SK-N-SH (cell line): Measurements from ENCODE around the gene ZNF487.
"Not testable (repeated sequence)": the region's sequence is repeated elsewhere in the genome, so short reads cannot be mapped to it uniquely, and the experiment has no call there.

Experiments used
- SIN3A ChIP-seq: IDR thresholded peaks from 2 replicates; pipeline ENCODE4 v1.6.1; 2012; ENCODE audit warnings: low read depth, mild to moderate bottlenecking, low read length, moderate library complexity, borderline replicate concordance
- SMC3 ChIP-seq: IDR thresholded peaks from 2 replicates; pipeline ENCODE4 v1.6.1; 2012; ENCODE audit warnings: low read depth, low read length, improper control_type of control experiment
- TAF1 ChIP-seq: IDR thresholded peaks from 2 replicates; pipeline ENCODE4 v1.6.1; 2012; ENCODE audit warnings: low read depth, mild to moderate bottlenecking, low read length, moderate library complexity, borderline replicate concordance
- TF ChIP-seq, protein P1 (sequence below): IDR thresholded peaks from 2 replicates; pipeline ENCODE4 v1.6.1; 2012; ENCODE audit warnings: mild to moderate bottlenecking, low read depth, low read length, moderate library complexity

GRCh38 chr10:43421944-43422343 is 15.0 kb upstream of the ZNF487 start:
- TF ChIP-seq SIN3A, SMC3, TAF1: not testable (repeated sequence)
- TF ChIP-seq, protein P1, sequence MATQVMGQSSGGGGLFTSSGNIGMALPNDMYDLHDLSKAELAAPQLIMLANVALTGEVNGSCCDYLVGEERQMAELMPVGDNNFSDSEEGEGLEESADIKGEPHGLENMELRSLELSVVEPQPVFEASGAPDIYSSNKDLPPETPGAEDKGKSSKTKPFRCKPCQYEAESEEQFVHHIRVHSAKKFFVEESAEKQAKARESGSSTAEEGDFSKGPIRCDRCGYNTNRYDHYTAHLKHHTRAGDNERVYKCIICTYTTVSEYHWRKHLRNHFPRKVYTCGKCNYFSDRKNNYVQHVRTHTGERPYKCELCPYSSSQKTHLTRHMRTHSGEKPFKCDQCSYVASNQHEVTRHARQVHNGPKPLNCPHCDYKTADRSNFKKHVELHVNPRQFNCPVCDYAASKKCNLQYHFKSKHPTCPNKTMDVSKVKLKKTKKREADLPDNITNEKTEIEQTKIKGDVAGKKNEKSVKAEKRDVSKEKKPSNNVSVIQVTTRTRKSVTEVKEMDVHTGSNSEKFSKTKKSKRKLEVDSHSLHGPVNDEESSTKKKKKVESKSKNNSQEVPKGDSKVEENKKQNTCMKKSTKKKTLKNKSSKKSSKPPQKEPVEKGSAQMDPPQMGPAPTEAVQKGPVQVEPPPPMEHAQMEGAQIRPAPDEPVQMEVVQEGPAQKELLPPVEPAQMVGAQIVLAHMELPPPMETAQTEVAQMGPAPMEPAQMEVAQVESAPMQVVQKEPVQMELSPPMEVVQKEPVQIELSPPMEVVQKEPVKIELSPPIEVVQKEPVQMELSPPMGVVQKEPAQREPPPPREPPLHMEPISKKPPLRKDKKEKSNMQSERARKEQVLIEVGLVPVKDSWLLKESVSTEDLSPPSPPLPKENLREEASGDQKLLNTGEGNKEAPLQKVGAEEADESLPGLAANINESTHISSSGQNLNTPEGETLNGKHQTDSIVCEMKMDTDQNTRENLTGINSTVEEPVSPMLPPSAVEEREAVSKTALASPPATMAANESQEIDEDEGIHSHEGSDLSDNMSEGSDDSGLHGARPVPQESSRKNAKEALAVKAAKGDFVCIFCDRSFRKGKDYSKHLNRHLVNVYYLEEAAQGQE = not testable (repeated sequence)
